Large intestine (tissue), 12 donors: ENCODE measurements around the gene SNRK. TPM values are rescaled to one million over a fixed set of nuclear protein-coding genes. Genes with fewer than 3 reads are reported as not detected.

Source experiments
- DNase-seq, 2 donors: peaks; one replicate each; pipeline versions ENCODE4 v3.0.0 to v3.0.0-alpha.2; 2013
- H3K27ac ChIP-seq: one replicate; pipeline ENCODE4 v1.5.1; 2013; ENCODE audit warnings: low read length
- H3K27me3 ChIP-seq: 2 replicates; pipeline ENCODE4 v1.6.1; 2013; ENCODE audit warnings: low read length; ENCODE audit not compliant: control insufficient read depth, insufficient read depth
- H3K36me3 ChIP-seq: 2 replicates; pipeline ENCODE4 v1.6.1; 2013; ENCODE audit warnings: low read length; ENCODE audit not compliant: control insufficient read depth, insufficient read depth
- H3K4me1 ChIP-seq: one replicate; pipeline ENCODE4 v1.6.1; 2013; ENCODE audit warnings: low read length; ENCODE audit not compliant: control insufficient read depth, insufficient read depth
- H3K4me3 ChIP-seq: one replicate; pipeline ENCODE4 v1.5.1; 2013; ENCODE audit warnings: low read length
- H3K9me3 ChIP-seq: one replicate; pipeline ENCODE4 v1.6.1; 2013; ENCODE audit warnings: mild to moderate bottlenecking, low read depth, low read length, moderate library complexity; ENCODE audit not compliant: control insufficient read depth
- WGBS: methylation state at CpG from one replicate; pipeline ENCODE4 v1.1.5; 2013; ENCODE audit warnings: low lambda C conversion rate; ENCODE audit not compliant: insufficient coverage; 5-methylcytosine and 5-hydroxymethylcytosine counted together
- long read RNA-seq, 11 donors: transcript quantifications; one replicate each; lab custom pipeline, GENCODE V29; 2026
- polyA plus RNA-seq: library from polyadenylated mRNA; unstranded; fragments of 120-200 nt; gene quantifications from one replicate; pipeline ENCODE4 v1.2.1, GENCODE V29; 2013

SNRK gene
- 30.3 TPM for polyA plus RNA-seq
- long read RNA-seq, donor 1, result 0 reads
- long read RNA-seq, donor 2, full-length matches to known transcripts, result 4 of 4 reads
- long read RNA-seq, donor 2, partial matches to known transcripts, result 0 of 4 reads
- long read RNA-seq, donor 2, other reads (novel, unspliced or antisense), result 0 of 4 reads
- long read RNA-seq, donor 3, result 0 reads
- long read RNA-seq, donor 4, result 0 reads
- long read RNA-seq, donor 5, full-length matches to known transcripts, result 2 of 2 reads
- long read RNA-seq, donor 5, partial matches to known transcripts, result 0 of 2 reads
- long read RNA-seq, donor 5, other reads (novel, unspliced or antisense), result 0 of 2 reads
- long read RNA-seq, donor 6, full-length matches to known transcripts, result 4 of 4 reads
- long read RNA-seq, donor 6, partial matches to known transcripts, result 0 of 4 reads
- long read RNA-seq, donor 6, other reads (novel, unspliced or antisense), result 0 of 4 reads
- long read RNA-seq, donor 7, full-length matches to known transcripts, result 1 of 1 reads
- long read RNA-seq, donor 7, partial matches to known transcripts, result 0 of 1 reads
- long read RNA-seq, donor 7, other reads (novel, unspliced or antisense), result 0 of 1 reads
- long read RNA-seq, donor 8, full-length matches to known transcripts, result 4 of 9 reads
- long read RNA-seq, donor 8, partial matches to known transcripts, result 5 of 9 reads
- long read RNA-seq, donor 8, other reads (novel, unspliced or antisense), result 0 of 9 reads
- long read RNA-seq, donor 9, full-length matches to known transcripts, result 4 of 4 reads
- long read RNA-seq, donor 9, partial matches to known transcripts, result 0 of 4 reads
- long read RNA-seq, donor 9, other reads (novel, unspliced or antisense), result 0 of 4 reads
- long read RNA-seq, donor 10, full-length matches to known transcripts, result 7 of 7 reads
- long read RNA-seq, donor 10, partial matches to known transcripts, result 0 of 7 reads
- long read RNA-seq, donor 10, other reads (novel, unspliced or antisense), result 0 of 7 reads
- long read RNA-seq, donor 11, full-length matches to known transcripts, result 4 of 4 reads
- long read RNA-seq, donor 11, partial matches to known transcripts, result 0 of 4 reads
- long read RNA-seq, donor 11, other reads (novel, unspliced or antisense), result 0 of 4 reads

GRCh38 chr3:43286115-43286840, at the start of gene SNRK:
Gene SNRK, plus strand, starts transcription at chr3:43286540. Its CDS starts 16,664 bp downstream, at chr3:43303204.
- H3K4me1 ChIP-seq, result peaks cover 32% of the 10 kb centered on the region
- peak within 1 kb of the TSS; percentile 62 for H3K4me3 ChIP-seq
- H3K27me3 ChIP-seq, result peaks cover 5% of the 10 kb centered on the region
- H3K9me3 ChIP-seq, result no peaks in the 10 kb centered on the region
- peaks cover 7% of the 10 kb centered on the region for H3K36me3 ChIP-seq
- DNase-seq, result peak; percentile 81 to 92
- WGBS, result no CpG with 5 or more reads among the region's 91 CpGs
- peak within 1 kb of the TSS; percentile 74 for H3K27ac ChIP-seq

DNA sequence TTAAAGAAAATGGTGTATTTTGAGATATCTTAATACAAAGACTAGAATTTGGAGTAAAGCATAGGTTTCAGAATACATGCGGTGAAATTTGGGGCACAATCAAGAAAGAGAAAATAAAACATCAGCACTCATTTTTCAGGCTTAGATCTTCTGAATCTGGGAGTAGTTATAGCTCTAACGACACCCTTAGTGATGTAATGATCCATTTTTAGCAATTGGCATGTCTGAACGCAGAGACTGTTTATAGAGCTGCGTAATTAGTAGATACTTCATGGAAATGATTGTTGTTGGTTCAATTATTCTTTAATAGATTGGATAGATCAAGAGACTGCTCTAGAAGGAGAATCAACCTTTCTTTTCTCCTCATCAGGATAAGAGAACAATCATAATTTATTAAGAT, 47.5 kb upstream of the SNRK start:
- Histone ChIP-seq H3K27me3 (peaks cover 6% of the 10 kb centered on the region), H3K9me3 (no peaks in the 10 kb centered on the region), H3K4me1 (no peaks in the 10 kb centered on the region), H3K27ac (no peak overlapping the region), H3K36me3 (no peaks in the 10 kb centered on the region), H3K4me3 (no peak overlapping the region)
- WGBS, result 100% methylated on average over 1 of the region's 4 CpGs
- DNase-seq, result no peak

- no CpG with 5 or more reads among the region's 3 CpGs for WGBS
- Histone ChIP-seq H3K4me3 (no peak overlapping the region), H3K9me3 (no peaks in the 10 kb centered on the region), H3K27me3 (peaks cover 8% of the 10 kb centered on the region), H3K4me1 (no peaks in the 10 kb centered on the region), H3K36me3 (no peaks in the 10 kb centered on the region), H3K27ac (no peak overlapping the region)
- peak in 1 of 2 donors; percentile 20 for DNase-seq
Observed at GRCh38 chr3:43239755-43240154, 46.6 kb upstream of the SNRK start.

DNA sequence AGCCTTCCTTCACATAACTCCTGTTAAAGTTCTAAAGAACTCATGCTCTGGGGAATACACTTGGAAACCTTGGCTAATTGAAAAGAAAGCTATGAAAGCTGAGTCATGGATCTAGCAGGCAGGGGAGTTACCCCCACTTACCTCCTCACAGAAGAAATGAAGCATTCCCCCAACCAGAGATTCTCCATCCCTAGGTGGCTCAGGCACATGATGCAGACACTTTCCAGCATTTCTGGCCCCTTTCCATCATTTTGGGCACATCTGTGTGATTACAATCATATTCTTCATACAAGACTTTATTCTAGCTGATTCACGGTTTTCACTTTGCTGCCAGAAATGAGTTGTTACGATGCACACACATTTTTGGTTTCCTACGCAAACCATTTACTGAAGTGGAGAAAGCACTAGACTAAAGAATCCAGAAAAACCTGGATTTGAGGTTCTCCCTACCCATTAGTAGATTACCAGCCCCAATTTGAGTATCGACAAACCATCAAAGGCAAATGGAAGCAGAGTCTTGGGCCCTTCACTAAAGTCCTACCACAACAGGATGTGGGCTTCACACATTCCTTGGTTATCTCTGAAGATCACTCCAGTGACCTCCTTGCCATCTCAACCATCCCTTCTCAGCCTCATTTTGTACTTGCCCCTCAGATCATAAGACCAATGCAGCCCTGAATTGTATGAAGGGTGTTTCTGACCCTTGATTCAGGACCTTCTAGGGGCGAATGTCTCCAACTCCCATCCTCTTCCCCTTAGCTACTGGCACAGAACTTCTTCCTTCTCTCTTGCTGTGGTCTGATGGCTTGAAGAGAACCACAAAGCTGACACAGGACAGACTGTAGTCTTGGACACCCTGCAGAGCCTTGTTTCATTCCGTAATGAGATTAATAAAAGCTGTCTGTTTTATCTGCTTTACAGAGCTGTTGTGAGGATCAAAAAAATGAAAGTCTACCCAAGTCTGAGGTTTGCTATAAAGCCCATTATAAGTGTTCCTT, 42.5 kb upstream of the SNRK start:
- Histone ChIP-seq H3K4me3 (no peak overlapping the region), H3K27ac (no peak overlapping the region), H3K4me1 (no peaks in the 10 kb centered on the region), H3K9me3 (no peaks in the 10 kb centered on the region), H3K36me3 (no peaks in the 10 kb centered on the region), H3K27me3 (peaks cover 10% of the 10 kb centered on the region)
- no peak for DNase-seq
- WGBS, result 83% methylated on average over 1 of the region's 6 CpGs

- no peak for DNase-seq
- Histone ChIP-seq H3K4me1 (no peaks in the 10 kb centered on the region), H3K4me3 (no peak overlapping the region), H3K9me3 (no peaks in the 10 kb centered on the region), H3K36me3 (no peaks in the 10 kb centered on the region), H3K27me3 (peaks cover 10% of the 10 kb centered on the region), H3K27ac (no peak overlapping the region)
Observed at GRCh38 chr3:43244694-43245093, 41.6 kb upstream of the SNRK start.

- peak in 1 of 2 donors; percentile 4 for DNase-seq
- no CpG with 5 or more reads among the region's 2 CpGs for WGBS
- H3K4me3 ChIP-seq, result no peak overlapping the region
- no peaks in the 10 kb centered on the region for H3K9me3 ChIP-seq
- peaks cover 10% of the 10 kb centered on the region for H3K27me3 ChIP-seq
- H3K27ac ChIP-seq, result no peak overlapping the region
- H3K36me3 ChIP-seq, result no peaks in the 10 kb centered on the region
- no peaks in the 10 kb centered on the region for H3K4me1 ChIP-seq
Observed at GRCh38 chr3:43246976-43247375, 39.4 kb upstream of the SNRK start.

DNA sequence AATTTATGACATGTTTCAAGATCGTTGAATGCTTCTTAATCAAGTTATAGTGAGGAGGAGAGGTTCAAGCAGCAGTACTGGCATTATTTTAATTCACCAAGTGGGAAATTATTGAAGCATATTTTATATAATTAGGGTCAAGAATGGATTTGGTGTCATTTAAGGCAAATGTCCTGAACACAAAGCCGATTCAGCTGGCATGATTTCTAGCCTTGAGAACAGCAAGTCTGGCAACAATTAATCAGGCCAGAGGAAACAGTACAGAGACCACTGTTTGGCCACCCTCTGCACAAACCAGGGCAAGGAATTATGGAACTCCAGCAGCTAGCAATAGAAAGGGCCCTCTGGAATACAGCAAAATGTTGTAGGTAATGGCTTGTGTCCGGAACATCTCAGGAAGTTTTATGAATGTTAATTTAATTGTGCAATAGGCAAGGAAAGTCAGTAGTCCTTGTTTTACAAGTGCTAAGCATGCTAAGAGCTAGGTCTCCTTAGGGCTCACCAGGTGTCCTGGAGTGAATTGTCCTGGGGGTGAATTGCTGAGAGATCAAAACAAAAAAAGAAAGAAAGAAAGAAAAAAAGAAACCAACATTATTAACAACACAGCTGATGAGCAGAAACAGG, 38.7 kb upstream of the SNRK start:
- Histone ChIP-seq H3K4me3 (no peak overlapping the region), H3K4me1 (no peaks in the 10 kb centered on the region), H3K36me3 (no peaks in the 10 kb centered on the region), H3K9me3 (no peaks in the 10 kb centered on the region), H3K27me3 (peaks cover 10% of the 10 kb centered on the region), H3K27ac (no peak overlapping the region)
- no peak for DNase-seq
- no CpG with 5 or more reads among the region's 3 CpGs for WGBS

GRCh38 chr3:43248185-43248583, 38.2 kb upstream of the SNRK start:
- Histone ChIP-seq H3K36me3 (no peaks in the 10 kb centered on the region), H3K9me3 (no peaks in the 10 kb centered on the region), H3K4me3 (no peak overlapping the region), H3K27ac (no peak overlapping the region), H3K27me3 (peaks cover 7% of the 10 kb centered on the region), H3K4me1 (no peaks in the 10 kb centered on the region)
- no peak for DNase-seq
- no CpG with 5 or more reads among the region's 2 CpGs for WGBS

DNA sequence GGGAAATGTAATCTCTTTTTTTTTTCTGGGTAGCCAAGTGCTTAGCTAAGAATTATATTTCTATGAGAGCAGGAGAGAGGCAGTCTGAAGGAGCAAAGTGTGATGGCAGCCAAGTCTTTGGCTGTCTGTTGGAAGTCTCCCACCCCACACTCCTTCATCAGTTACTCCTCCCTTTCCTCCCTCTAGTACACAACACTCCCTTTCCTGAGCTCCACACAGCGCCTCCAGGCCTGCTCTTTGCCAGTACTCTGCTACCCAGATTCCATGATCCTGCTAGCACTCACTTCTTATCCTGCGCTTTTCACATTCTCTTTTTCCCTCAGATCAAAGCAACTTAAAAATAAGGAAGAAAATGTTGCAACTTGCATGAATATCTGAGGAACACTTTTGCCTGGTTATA, 37.4 kb upstream of the SNRK start:
- Histone ChIP-seq H3K27me3 (peaks cover 4% of the 10 kb centered on the region), H3K9me3 (no peaks in the 10 kb centered on the region)
- 100% methylated on average over 1 of the region's 2 CpGs for WGBS

More for the DNA sequence above, 37.4 kb upstream of the SNRK start:
- DNase-seq, result no peak
- H3K4me3 ChIP-seq, result no peak overlapping the region
- H3K4me1 ChIP-seq, result no peaks in the 10 kb centered on the region
- H3K36me3 ChIP-seq, result no peaks in the 10 kb centered on the region
- no peak overlapping the region for H3K27ac ChIP-seq
